LNCaP clone FGC (cell line): ENCODE results near the gene EIF5A.
A peak's percentile ranks its signal among the peaks of the same experiment; 100 is the strongest.

Experiments used
- DNase-seq: peaks from one replicate; pipeline ENCODE4 v3.0.0-alpha.2; 2011; ENCODE audit warnings: low read depth
- H3K4me3 ChIP-seq: 2 replicates; pipeline ENCODE4 v1.5.1; 2011; ENCODE audit warnings: mild to moderate bottlenecking, low read depth, low read length, control low read depth
- CTCF ChIP-seq: IDR thresholded peaks from 2 replicates; pipeline ENCODE4 v1.5.1; 2012; ENCODE audit warnings: mild to moderate bottlenecking; ENCODE audit not compliant: control insufficient read depth, insufficient read depth; ENCODE audit errors: extremely low read depth

EIF5A gene

GRCh38 chr17:7352910-7353635 lies 45.6 kb downstream of the EIF5A start:
- no peak for TF ChIP-seq CTCF
- peak overlapping the region; percentile 65 for H3K4me3 ChIP-seq

GRCh38 chr17:7354262-7354843 lies 46.9 kb downstream of the EIF5A start:
- no peak for DNase-seq
- TF ChIP-seq CTCF: no peak
- no peak overlapping the region for H3K4me3 ChIP-seq

More at GRCh38 chr17:7352910-7353635, 45.6 kb downstream of the EIF5A start:
- DNase-seq: no peak

GRCh38 chr17:7355053-7355452 lies 47.6 kb downstream of the EIF5A start, which contains the start of gene TMEM95:
TSS of gene TMEM95 (plus strand) at chr17:7355156. CDS start at chr17:7355205, 49 bp downstream.
- H3K4me3 ChIP-seq: no peak within 1 kb of the TSS
- no peak for DNase-seq
- TF ChIP-seq CTCF: no peak

GRCh38 chr17:7355573-7355972 lies 48.1 kb downstream of the EIF5A start:
- no peak for TF ChIP-seq CTCF
- DNase-seq: no peak
- no peak overlapping the region for H3K4me3 ChIP-seq

GRCh38 chr17:7356072-7356549 lies 48.7 kb downstream of the EIF5A start:
- peak; percentile 86 for TF ChIP-seq CTCF
- peak; percentile 27 for DNase-seq
- H3K4me3 ChIP-seq: no peak overlapping the region

- TF ChIP-seq CTCF: no peak
- no peak for DNase-seq
- H3K4me3 ChIP-seq: no peak overlapping the region
Measured at GRCh38 chr17:7356756-7357155, 49.3 kb downstream of the EIF5A start.
